SU-DHL-6 (cell line): ENCODE measurements around the gene UTP11.

Experiments
- EZH2phosphoT487 ChIP-seq: fragments of 200-600 bp; sonication (generic), shearing (Covaris generic); conservative IDR thresholded peaks from 2 replicates; pipeline ENCODE4 v1.6.1; 2018; ENCODE audit warnings: mild to moderate bottlenecking, antibody characterized with exemption, low read length, moderate library complexity, mixed read lengths
- TF ChIP-seq, protein P1 (sequence below): fragments of 200-600 bp; sonication (generic); IDR thresholded peaks from one replicate; pipeline ENCODE4 v1.5.1; 2017; ENCODE audit warnings: antibody characterized with exemption, mild to moderate bottlenecking, low read length, moderate library complexity; ENCODE audit not compliant: insufficient read depth, poor library complexity, severe bottlenecking

DNA sequence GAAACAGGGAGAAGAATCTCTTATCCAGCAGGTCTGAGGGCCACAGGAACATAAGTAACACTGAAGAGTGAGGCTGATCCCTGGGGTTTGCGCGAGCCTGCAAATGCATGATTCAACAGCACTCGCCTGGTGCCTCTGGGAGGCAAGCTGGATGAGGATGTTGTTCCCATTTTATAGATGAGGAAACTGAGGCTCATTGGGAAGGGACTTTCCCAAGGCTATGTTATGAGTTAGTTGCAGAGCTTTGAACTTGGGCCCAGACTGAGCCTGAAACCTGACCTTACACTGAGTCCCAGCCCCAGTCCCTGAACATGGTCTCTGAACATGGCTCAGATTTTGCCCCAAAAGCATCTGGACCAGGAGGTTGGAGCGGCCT is 61.8 kb downstream of the UTP11 start:
- TF ChIP-seq, protein P1, sequence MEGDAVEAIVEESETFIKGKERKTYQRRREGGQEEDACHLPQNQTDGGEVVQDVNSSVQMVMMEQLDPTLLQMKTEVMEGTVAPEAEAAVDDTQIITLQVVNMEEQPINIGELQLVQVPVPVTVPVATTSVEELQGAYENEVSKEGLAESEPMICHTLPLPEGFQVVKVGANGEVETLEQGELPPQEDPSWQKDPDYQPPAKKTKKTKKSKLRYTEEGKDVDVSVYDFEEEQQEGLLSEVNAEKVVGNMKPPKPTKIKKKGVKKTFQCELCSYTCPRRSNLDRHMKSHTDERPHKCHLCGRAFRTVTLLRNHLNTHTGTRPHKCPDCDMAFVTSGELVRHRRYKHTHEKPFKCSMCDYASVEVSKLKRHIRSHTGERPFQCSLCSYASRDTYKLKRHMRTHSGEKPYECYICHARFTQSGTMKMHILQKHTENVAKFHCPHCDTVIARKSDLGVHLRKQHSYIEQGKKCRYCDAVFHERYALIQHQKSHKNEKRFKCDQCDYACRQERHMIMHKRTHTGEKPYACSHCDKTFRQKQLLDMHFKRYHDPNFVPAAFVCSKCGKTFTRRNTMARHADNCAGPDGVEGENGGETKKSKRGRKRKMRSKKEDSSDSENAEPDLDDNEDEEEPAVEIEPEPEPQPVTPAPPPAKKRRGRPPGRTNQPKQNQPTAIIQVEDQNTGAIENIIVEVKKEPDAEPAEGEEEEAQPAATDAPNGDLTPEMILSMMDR = no peak
- TF ChIP-seq EZH2phosphoT487 = no peak
